ENCODE data around the gene ST8SIA3.

- TF ChIP-seq, protein P1, sequence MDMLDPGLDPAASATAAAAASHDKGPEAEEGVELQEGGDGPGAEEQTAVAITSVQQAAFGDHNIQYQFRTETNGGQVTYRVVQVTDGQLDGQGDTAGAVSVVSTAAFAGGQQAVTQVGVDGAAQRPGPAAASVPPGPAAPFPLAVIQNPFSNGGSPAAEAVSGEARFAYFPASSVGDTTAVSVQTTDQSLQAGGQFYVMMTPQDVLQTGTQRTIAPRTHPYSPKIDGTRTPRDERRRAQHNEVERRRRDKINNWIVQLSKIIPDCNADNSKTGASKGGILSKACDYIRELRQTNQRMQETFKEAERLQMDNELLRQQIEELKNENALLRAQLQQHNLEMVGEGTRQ (CRISPR knock-in tag; IDR thresholded peaks at IDR 0.05) = no peak
- TF ChIP-seq GATA2 (CRISPR knock-in tag; IDR thresholded peaks at IDR 0.05) = no peak
- TF ChIP-seq POLR2AphosphoS5 (IDR thresholded peaks at IDR 0.05; ENCODE audit: control insufficient read depth, insufficient read depth, low read depth, low read length) = no peak
- no peak for TF ChIP-seq JUN (IDR thresholded peaks at IDR 0.05; ENCODE audit: borderline replicate concordance, low read depth, low read length)
- no peak for TF ChIP-seq JUN (CRISPR knock-in tag; IDR thresholded peaks at IDR 0.05; ENCODE audit: borderline replicate concordance)
- no peak for TF ChIP-seq ATF2 (CRISPR knock-in tag; IDR thresholded peaks at IDR 0.05)
- TF ChIP-seq GATAD2A (IDR thresholded peaks at IDR 0.05) = no peak
- TF ChIP-seq ZNF239 (CRISPR knock-in tag; IDR thresholded peaks at IDR 0.05) = no peak
- no peak for TF ChIP-seq RBM15 (IDR thresholded peaks at IDR 0.05; ENCODE audit: insufficient read depth, low read length)
- TF ChIP-seq ZBTB5 (IDR thresholded peaks at IDR 0.05) = no peak
- TF ChIP-seq SP1 (CRISPR knock-in tag; IDR thresholded peaks at IDR 0.05) = no peak
- TF ChIP-seq POLR2A (conservative IDR thresholded peaks at IDR 0.05) = no peak
- TF ChIP-seq, protein P2, sequence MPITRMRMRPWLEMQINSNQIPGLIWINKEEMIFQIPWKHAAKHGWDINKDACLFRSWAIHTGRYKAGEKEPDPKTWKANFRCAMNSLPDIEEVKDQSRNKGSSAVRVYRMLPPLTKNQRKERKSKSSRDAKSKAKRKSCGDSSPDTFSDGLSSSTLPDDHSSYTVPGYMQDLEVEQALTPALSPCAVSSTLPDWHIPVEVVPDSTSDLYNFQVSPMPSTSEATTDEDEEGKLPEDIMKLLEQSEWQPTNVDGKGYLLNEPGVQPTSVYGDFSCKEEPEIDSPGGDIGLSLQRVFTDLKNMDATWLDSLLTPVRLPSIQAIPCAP (CRISPR knock-in tag; IDR thresholded peaks at IDR 0.05; ENCODE audit: borderline replicate concordance) = no peak
- TF ChIP-seq, protein P3, sequence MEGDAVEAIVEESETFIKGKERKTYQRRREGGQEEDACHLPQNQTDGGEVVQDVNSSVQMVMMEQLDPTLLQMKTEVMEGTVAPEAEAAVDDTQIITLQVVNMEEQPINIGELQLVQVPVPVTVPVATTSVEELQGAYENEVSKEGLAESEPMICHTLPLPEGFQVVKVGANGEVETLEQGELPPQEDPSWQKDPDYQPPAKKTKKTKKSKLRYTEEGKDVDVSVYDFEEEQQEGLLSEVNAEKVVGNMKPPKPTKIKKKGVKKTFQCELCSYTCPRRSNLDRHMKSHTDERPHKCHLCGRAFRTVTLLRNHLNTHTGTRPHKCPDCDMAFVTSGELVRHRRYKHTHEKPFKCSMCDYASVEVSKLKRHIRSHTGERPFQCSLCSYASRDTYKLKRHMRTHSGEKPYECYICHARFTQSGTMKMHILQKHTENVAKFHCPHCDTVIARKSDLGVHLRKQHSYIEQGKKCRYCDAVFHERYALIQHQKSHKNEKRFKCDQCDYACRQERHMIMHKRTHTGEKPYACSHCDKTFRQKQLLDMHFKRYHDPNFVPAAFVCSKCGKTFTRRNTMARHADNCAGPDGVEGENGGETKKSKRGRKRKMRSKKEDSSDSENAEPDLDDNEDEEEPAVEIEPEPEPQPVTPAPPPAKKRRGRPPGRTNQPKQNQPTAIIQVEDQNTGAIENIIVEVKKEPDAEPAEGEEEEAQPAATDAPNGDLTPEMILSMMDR (IDR thresholded peaks at IDR 0.05 in 2 of 3, conservative IDR thresholded peaks at IDR 0.05 in 1 of 3; ENCODE audit: insufficient read depth in 2 of 3, low read depth in 1 of 3, low read length in 3 of 3) = no peak
Measured at GRCh38 chr18:57372444-57372843, 20.1 kb downstream of the ST8SIA3 start.

Data from K562 (cell line).